HPDE6-E6E7 (cell line): ENCODE measurements around the gene LIMK1.
"Not testable (repeated sequence)": the region's sequence is repeated elsewhere in the genome, so short reads cannot be mapped to it uniquely, and the experiment has no call there.

Source experiments
- DNase-seq: peaks from one replicate; pipeline ENCODE4 v3.0.0; 2011; ENCODE audit warnings: missing footprints; ENCODE audit errors: extremely low spot score

Gene LIMK1

DNA sequence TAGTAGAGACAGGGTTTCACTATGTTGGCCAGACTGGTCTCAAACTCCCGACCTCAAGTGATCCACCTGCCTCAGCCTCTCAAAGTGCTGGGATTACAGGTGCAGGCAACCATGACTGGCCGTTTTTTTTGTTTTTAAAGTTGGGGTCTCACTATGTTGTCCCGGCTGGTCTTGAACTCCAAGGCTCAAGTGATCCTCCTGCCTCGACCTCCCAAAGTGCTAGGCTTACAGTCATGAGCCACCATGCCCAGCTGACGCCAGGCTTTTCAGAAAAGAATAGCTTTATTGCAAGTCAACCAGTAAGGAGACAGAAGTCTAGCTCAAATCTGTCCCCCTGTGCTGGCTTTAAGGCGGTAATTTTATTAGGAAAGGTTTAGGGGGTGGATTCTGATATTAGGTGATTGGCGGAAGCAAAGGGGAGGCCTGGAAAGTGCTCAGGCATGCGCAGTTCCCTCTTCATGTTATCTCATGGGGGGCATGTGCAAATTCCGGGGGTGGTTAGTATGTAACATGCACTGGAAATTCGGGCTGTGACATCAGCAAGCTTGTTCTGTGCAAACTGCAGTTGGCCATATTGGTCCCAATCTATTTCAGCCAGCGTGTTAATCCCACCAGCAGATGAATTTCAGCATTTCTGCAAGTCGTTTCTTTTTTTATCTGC lies 42.7 kb downstream of the LIMK1 start:
- DNase-seq = no peak

DNA sequence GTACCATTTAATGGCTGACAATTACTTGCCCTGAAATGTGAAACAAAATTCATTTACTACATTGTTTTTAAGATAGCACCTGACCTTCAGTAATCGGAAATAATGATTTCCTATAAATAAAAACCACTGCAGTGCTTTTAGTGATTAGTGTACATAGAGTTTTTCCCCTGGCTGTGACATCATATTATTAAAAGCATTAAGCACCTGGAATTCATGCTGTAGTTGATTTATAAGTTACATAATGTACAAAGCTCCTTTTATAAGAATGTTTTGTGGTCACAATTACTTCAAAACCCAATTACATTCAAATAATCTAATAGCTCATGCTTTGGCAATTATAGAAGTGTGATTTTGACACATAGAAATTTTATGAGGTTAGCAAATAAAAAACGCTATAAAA lies 46.3 kb downstream of the LIMK1 start:
- DNase-seq = no peak

DNA sequence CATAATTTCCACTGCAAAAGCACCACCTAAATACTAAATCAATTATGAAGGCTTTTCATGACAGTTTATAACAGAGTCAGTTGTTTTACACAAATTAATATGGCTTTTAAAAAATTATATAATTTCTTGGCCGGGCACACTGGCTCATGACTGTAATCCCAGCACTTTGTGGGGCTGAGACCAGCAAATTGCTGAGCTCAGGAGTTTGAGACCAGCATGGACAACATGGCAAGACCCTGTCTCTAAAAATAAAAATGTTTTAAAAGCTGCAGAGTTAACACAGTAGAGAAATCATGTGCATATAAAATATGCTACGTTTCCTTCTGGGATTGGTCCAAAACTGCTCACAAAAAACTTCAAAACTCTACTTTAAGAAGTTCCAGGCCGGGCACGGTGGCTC lies 46.9 kb downstream of the LIMK1 start:
- DNase-seq = no peak

DNA sequence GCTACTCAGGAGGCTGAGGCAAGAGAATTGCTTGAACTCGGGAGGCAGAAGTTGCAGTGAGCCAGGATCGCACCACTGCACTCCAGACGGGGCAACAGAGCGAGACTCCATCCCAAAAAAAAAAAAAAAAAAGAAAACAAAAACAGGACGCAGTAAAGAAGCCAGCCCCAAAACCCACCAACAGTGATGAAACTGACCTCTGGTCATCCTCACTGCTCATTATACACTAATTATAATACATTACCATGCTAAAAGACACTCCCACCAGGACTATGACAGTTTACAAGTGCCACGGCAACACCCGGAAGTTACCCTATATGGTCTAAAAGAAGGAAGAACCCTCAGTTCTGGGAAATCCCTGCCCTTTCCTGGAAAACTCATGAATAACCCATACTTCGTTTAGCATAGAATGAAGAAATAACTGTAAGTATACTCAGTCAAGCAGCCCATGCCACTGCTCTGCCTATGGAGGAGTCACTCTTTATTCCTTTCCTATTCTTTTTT lies 50.6 kb downstream of the LIMK1 start:
- no peak for DNase-seq

DNA sequence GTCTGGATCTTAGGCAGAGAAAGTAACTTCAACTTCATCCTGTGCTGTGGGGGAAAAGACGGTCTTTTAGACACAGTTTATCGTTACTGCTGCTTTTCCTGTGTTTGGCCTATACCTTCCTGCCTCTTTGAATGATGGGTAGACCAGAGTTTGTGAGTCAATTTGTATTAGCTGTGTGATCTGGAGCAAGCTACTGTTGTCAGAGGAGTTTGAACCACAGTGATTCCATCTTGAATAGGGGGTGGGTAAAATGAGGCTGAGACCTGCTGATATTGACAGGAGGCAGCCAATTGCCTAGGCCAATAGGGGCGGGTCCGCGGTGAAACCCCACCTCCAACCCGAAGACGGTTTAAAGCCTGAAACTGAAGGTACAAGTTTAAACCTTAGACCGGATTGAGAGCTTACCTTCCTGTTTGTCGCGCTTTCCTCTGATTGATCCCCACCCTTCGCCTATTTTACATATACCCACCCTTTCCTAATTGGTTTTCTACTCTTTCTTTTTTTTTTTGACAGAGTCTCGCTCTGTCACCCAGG lies 54.8 kb downstream of the LIMK1 start:
- no peak for DNase-seq

DNA sequence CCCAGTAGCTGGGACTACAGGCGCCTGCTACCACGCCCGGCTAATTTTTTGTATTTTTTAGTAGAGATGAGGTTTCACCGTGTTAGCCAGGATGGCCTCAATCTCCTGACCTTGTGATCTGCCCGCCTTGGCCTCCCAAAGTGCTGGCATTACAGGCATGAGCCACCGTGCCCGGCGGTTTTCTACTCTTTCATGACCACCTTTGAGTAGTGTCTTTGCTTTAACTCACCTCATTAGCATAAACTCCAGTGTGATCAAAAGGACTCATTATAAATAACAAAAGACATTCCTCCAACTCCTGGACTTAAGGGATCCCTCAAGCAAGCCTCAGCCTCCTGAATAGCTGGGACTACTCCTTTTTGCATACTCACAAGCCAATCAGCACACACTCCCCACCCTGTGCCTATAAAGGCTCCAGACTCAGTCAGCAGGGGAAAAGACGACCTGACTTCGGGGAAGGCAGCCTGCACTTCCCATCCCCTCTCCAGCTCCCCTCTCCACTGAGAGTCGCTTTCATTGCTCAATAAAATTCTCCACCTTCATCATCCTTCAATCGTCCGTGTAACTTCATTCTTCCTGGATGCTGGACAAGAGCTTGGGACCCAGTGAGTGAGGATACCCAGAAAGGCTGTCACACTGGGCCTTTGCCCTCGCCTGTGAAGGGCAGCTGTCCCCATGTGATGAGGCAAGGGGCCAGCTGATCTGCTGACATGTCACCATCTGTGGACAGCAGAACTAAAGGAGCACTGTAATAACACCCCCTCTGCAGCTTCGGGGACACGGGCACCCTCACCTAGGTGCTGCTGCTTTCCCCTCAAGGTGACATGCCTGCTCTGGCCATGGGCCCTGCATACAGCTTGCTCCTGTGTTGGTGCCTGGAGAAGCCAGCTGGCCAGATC lies 55.6 kb downstream of the LIMK1 start:
- DNase-seq = no peak

DNA sequence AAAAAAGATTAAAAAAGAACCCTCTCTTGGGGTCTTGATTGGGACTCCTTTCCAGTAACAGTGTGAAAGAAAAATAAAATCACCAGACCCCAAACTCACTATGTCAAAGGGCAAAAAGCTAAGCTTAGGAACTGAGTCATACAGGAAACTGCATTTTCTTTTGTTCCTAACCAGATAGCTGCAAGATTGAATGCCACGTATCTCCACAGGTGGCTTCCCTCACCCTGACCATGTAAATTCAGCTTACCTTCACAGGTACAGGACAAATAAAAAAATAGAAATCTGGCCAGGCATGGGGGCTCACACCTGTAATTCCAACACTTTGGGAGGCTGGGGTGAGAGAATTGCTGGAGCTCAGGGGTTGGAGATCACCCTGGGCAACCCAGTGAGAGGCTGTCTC lies 58.1 kb downstream of the LIMK1 start:
- no peak for DNase-seq

DNA sequence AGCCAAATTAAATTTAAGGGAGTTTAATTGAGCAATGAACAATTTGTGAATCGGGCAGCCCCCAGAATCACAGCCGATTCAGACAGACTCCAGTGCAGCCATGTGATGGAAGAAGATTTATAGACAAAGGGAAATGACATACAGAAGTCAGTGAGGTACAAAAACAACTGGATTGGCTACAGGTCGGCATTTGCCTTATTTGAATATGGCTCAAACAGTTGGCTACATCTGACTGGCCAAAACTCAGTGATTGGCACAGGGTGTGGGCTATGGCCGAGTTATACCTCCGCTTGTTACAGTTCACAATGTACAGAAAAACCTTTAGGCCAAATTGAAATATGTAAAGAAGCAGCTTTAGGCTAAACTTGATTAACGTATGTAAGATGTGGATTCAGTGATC lies 59.8 kb downstream of the LIMK1 start:
- no peak for DNase-seq

DNA sequence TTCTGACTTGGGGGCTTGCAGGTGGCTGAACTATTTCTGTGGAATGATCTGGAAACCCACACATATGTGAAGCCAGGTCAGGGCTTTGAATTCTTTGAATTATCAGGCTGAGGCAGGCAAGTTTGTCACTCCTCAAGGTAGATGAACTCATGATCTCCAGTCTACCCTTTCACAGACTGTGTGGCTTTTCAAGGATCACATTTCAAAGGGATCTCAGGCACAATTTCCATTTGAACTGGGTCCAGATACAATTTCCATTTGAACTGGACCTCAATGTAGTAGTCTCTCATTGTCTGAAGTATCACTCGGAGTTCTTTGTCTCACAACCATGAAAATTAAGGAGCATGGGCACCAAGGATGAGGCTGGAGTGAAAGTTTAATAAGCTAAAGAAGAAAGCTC lies 64.9 kb downstream of the LIMK1 start:
- no peak for DNase-seq

DNA sequence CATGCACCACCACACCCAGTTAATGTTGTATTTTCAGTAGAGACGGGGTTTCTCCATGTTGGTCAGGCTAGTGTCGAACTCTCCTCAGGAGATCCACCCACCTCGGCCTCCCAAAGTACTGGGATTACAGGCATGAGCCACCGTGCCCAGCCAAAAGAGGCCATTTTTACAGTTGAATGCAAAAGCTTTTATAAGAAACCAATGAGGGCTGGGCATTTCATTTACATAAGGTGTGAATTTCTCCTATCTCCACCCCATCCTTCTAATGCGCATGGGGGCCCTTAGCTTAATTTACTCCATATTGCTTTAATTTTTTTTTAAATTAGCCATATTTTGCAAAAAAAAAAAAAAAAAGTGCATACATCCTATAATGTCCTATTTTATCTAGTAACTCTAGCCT lies 65.5 kb downstream of the LIMK1 start:
- no peak for DNase-seq

DNA sequence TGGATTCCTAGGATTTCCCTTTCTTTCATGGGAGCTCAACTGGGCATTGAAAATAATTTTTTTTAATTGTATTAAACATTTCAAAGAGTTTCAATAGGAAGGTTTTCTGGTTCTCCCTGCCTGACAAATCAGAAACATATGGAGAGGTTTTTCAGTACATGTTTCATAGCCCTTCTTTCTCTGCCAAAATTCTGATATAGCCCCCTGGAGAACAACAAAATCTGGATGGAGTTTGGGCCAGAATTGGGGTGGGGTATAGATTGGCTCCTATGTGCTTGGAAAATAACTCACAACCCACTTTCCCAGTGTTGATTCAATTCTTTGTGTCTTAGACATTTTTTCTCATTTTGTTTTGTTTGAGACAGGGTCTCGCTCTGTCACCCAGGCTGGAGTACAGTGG lies 66.0 kb downstream of the LIMK1 start:
- DNase-seq = no peak

DNA sequence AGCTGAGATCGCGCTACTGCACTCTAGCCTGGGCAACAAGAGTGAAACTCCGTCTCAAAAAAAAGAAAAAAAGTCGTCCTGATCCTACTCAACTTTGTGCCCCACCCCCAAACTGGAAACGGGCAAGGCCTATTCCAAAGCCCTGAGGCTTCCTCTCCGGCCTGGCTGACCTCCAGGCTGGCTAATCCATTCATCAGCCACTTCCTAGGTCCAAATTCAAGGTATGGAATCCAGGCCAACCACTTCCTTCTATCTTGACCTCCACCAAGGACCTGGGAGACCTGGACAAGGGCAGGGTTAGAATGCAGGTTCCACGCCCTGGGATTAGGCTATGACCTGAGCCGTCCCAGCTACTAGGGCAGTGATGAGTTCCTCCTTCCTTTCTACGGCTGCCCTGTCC lies 70.1 kb downstream of the LIMK1 start:
- no peak for DNase-seq

DNA sequence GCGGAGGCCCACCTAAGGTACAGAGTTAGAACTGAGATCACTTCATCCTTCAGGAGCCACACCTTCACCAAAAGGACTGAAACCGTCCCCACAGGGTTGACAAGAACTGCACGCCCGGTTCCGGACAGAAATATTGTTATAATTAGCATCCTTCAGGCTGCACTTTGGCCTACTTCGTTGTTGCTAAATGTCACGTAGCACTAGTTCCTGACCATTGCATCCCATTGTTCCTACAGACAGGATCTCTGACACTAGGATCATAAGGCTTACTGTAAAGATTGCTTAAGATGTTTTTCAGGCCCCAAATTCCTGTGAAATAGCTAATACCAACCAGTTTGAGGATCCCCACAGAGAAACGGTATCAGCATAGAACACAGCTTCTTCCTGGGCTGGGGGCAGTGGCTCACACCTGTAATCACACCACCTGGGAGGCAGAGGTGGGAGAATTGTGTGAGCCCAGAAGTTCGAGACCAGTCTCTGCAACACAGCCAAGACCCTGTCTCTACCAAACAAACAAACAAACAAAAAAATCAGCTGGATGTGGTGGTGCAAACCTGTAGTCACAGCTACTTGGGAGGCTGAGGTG lies 72.3 kb downstream of the LIMK1 start:
- DNase-seq = no peak

DNA sequence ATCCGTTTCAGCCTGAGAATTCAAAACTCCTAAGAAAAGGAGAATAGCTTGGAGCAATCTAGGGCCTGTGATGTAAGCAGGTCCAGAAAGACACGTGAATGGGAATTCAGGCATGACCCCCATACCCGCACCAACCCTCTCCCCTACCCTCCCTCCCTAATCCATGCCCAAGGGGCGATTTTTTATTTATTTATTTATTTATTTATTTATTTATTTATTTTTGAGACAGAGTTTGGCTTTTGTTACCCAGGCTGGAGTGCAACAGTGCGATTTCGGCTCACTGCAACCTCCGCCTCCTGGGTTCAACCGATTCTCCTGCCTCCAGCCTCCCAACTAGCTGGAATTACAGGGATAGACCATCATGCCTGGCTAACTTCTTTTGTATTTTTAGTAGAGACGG lies 74.0 kb downstream of the LIMK1 start:
- DNase-seq = no peak

DNA sequence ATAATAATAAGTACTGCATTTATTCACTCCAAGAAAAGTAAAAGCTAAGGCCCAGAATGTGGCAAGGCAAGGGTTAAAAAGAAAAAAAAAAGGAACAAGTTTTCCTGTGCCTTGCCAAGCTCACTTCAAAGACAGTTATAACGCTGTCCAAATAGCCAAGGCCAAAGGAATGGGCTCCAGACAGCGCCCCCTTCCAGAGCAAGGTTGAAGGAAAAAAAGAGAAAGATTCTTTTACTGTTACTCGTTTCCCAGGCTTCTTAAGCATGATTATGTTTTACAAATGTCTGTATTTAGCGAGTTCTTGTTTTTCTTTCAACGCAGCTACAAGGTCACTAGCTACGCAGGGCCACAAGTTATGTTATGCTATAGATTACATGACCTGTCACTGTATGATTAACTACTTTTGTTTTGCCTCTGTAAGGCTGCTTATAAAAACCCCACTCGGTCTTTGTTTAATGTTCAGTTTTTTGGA lies 81.4 kb downstream of the LIMK1 start:
- no peak for DNase-seq

DNA sequence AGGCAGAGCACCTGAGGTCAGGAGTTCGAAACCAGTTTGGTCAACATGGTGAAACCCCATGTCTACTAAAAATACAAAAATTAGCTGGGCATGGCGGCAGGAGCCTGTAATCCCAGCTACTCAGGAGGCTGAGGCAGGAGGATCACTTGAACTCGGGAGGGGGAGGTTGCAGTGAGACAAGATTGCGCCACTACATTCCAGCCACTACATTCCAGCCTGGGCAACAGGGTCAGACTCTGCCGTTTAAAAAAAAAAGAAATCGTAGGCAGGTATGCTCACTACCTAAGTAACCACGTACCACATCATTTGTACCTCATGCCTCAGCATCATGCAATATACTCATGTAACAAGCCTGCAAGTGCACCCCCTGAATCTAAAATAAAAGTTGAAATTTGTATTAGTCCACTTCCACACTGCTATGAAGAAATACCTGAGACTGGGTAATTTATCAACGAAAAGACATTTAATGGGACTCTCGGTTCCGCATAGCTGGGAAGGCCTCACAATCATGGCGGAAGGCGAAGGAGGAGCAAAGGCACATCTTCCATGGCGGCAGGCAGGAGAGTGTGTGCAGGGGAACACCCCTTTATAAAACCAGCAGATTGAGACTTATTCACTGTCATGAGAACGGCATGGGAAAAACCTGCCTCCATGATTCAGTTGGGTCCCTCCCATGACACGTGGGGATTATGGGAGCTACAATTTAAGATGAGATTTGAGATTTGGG lies 82.4 kb downstream of the LIMK1 start:
- DNase-seq = no peak

DNA sequence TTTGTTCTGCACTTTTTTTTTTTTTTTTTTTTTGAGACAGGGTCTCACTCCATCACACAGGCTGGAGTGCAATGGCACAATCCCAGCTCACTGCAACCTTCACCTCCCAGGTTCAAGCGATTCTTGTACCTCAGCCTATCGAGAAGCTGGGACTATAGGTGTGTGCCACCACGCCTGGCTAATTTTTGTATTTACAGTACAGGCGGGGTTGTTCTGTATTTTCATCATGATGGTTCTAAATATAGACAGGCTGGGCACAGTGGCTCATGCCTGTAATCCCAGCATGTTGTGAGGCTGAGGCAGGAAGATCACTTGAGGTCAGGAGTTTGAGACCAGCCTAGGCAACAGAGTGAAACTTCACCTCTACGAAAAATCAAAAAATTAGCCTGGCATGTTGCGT lies 83.7 kb downstream of the LIMK1 start:
- DNase-seq = not testable (repeated sequence)
